Sigmoid colon (tissue), 7 donors: ENCODE data around the gene HMCN2. TPM values are rescaled to one million over a fixed set of nuclear protein-coding genes. Genes with fewer than 3 reads are reported as not detected.

Source experiments
- DNase-seq: peaks from one replicate; pipeline ENCODE4 v3.0.0-alpha.2; 2019
- H3K27ac ChIP-seq, 4 donors: fragments of 200-600 bp; sonication (generic); one replicate each; pipeline ENCODE4 v1.5.1; 2016 to 2019; ENCODE audit warnings: mild to moderate bottlenecking in 1 of 4
- H3K27me3 ChIP-seq, 3 donors: fragments of 200-600 bp; sonication (generic); one replicate each; pipeline ENCODE4 v1.5.1; 2019; ENCODE audit warnings: mild to moderate bottlenecking in 1 of 3
- H3K36me3 ChIP-seq, 4 donors: fragments of 200-600 bp; sonication (generic); one replicate each; pipeline ENCODE4 v1.5.1; 2016 to 2019
- H3K4me1 ChIP-seq, 4 donors: fragments of 200-600 bp; sonication (generic); one replicate each; pipeline ENCODE4 v1.5.1; 2017 to 2019
- H3K4me3 ChIP-seq, 4 donors: fragments of 200-600 bp; sonication (generic); one replicate each; pipeline ENCODE4 v1.5.1; 2017 to 2019; ENCODE audit warnings: mild to moderate bottlenecking in 2 of 4, moderate library complexity in 1 of 4
- H3K9me3 ChIP-seq, 4 donors: fragments of 200-600 bp in 3 of 4; sonication (generic) in 3 of 4; one replicate each; pipeline versions ENCODE4 v1.5.1 to v1.6.1; 2013 to 2019
- CTCF ChIP-seq, 4 experiments: fragments of 450-650 bp in 3 of 4; fragments of 200-600 bp in 1 of 4; IDR thresholded peaks; one replicate each; pipeline ENCODE4 v1.5.1; 2016 to 2019; ENCODE audit warnings: antibody characterized with exemption in 4 of 4, mild to moderate bottlenecking in 3 of 4, moderate library complexity in 2 of 4
- EP300 ChIP-seq, 4 donors: sonication (generic); formaldehyde crosslinking; IDR thresholded peaks; one replicate each; pipeline ENCODE4 v1.6.1; 2017; ENCODE audit warnings: antibody characterized with exemption in 4 of 4
- POLR2A ChIP-seq, 2 donors: fragments of 450-650 bp; IDR thresholded peaks; one replicate each; pipeline ENCODE4 v1.6.1; 2016; ENCODE audit warnings: antibody characterized with exemption in 2 of 2, mild to moderate bottlenecking in 2 of 2, moderate library complexity in 2 of 2
- POLR2AphosphoS5 ChIP-seq, 4 donors: sonication (generic); formaldehyde crosslinking; IDR thresholded peaks; one replicate each; pipeline ENCODE4 v1.6.1; 2017; ENCODE audit warnings: antibody characterized with exemption in 4 of 4
- WGBS, 2 donors: extraction: QIAGEN DNeasy Blood & Tissue Kit; methylation state at CpG; one replicate each; pipeline ENCODE4 v1.1.7; 2013; 5-methylcytosine and 5-hydroxymethylcytosine counted together
- intact Hi-C: fragments of 100-400 bp; cut with DNase I; formaldehyde crosslinking; loops from one replicate; pipeline ENCODE4 v1.15.1; 2023
- polyA plus RNA-seq, 3 donors: library from polyadenylated mRNA; stranded (reverse); fragments of 200-250 nt; gene quantifications; one replicate each; pipeline ENCODE4 v1.2.3, GENCODE V29; 2013
- total RNA-seq, 4 donors: library from RNA; depleted of rRNA; stranded (reverse); fragments of >200 nt; gene quantifications; one replicate each; pipeline ENCODE4 v1.1.0, GENCODE V29; 2016
- donor health status: healthy with polysubstance abuse.
- donor health status: Bipolar disorder and iron deficiency.
- donor health status: healthy.

HMCN2 gene
- total and polyA plus RNA-seq, 7 donors: 3.6 to 106 (median 13.2) TPM

- H3K9me3 ChIP-seq: no peaks in the 10 kb centered on the region
- peaks cover 0 to 24% (median 15%) of the 10 kb centered on the region in 4 donors for H3K4me1 ChIP-seq
- TF ChIP-seq POLR2A (IDR thresholded peaks at IDR 0.05) (no peak), POLR2AphosphoS5 (IDR thresholded peaks at IDR 0.05) (no peak), CTCF (IDR thresholded peaks at IDR 0.05) (no peak)
- intact Hi-C loops: no loop called here
- WGBS, 2 donors: 79% methylated on average over 4 of the region's 4 CpGs
- no peak for DNase-seq
- H3K27ac ChIP-seq: no peak overlapping the region
- H3K36me3 ChIP-seq: peaks cover 0 to 66% (median 13%) of the 10 kb centered on the region in 4 donors
- H3K27me3 ChIP-seq: no peaks in the 10 kb centered on the region
- H3K4me3 ChIP-seq: no peak overlapping the region
Measured at GRCh38 chr9:130409246-130409645, 143.7 kb downstream of the HMCN2 start.

GRCh38 chr9:130410443-130410842 is 144.9 kb downstream of the HMCN2 start:
- no peak for TF ChIP-seq POLR2AphosphoS5 (IDR thresholded peaks at IDR 0.05)
- TF ChIP-seq CTCF (IDR thresholded peaks at IDR 0.05): no peak
- TF ChIP-seq POLR2A (IDR thresholded peaks at IDR 0.05): no peak
- TF ChIP-seq EP300 (IDR thresholded peaks at IDR 0.05): no peak
- no peak for DNase-seq
- Histone ChIP-seq H3K9me3 (no peaks in the 10 kb centered on the region), H3K27ac (peak overlapping the region in 2 of 4 donors; percentile 47 to 64), H3K4me3 (no peak overlapping the region), H3K36me3 (peaks cover 0 to 54% (median 8%) of the 10 kb centered on the region in 4 donors), H3K4me1 (peaks cover 0 to 24% (median 15%) of the 10 kb centered on the region in 4 donors), H3K27me3 (no peaks in the 10 kb centered on the region)
- intact Hi-C loops: no loop called here
- WGBS, 2 donors: 24 to 76% methylated on average over 12 of the region's 12 CpGs

- H3K27me3 ChIP-seq: no peaks in the 10 kb centered on the region
- H3K36me3 ChIP-seq: peaks cover 0 to 46% (median 2%) of the 10 kb centered on the region in 4 donors
- WGBS, 2 donors: 17 to 50% methylated on average over 3 of the region's 3 CpGs
- H3K27ac ChIP-seq: peak overlapping the region in 2 of 4 donors; percentile 47 to 64
- H3K4me3 ChIP-seq: no peak overlapping the region
- H3K9me3 ChIP-seq: no peaks in the 10 kb centered on the region
- DNase-seq: no peak
- intact Hi-C loops: no loop called here
- TF ChIP-seq POLR2AphosphoS5 (IDR thresholded peaks at IDR 0.05) (peak in 1 of 4 donors; percentile 18), POLR2A (IDR thresholded peaks at IDR 0.05) (no peak)
- peaks cover 0 to 24% (median 15%) of the 10 kb centered on the region in 4 donors for H3K4me1 ChIP-seq
Measured at GRCh38 chr9:130411566-130411915, 146.0 kb downstream of the HMCN2 start.

- H3K36me3 ChIP-seq: peaks cover 0 to 38% (median 4%) of the 10 kb centered on the region in 4 donors
- no peak for TF ChIP-seq POLR2A (IDR thresholded peaks at IDR 0.05)
- TF ChIP-seq EP300 (IDR thresholded peaks at IDR 0.05): no peak
- TF ChIP-seq POLR2AphosphoS5 (IDR thresholded peaks at IDR 0.05): no peak
- TF ChIP-seq CTCF (IDR thresholded peaks at IDR 0.05): no peak
- intact Hi-C loops: no loop called here
- no peaks in the 10 kb centered on the region for H3K27me3 ChIP-seq
- peaks cover 0 to 24% (median 15%) of the 10 kb centered on the region in 4 donors for H3K4me1 ChIP-seq
- no peak overlapping the region for H3K4me3 ChIP-seq
- H3K27ac ChIP-seq: peak overlapping the region in 1 of 4 donors; percentile 8
- H3K9me3 ChIP-seq: no peaks in the 10 kb centered on the region
- DNase-seq: no peak
- 30 to 71% methylated on average over 12 of the region's 12 CpGs for whole genome bisulfite sequencing, 2 donors
Measured at GRCh38 chr9:130414081-130414731, 148.6 kb downstream of the HMCN2 start.

GRCh38 chr9:130414910-130415746 is 149.6 kb downstream of the HMCN2 start:
- H3K36me3 ChIP-seq: peaks cover 0 to 35% (median 6%) of the 10 kb centered on the region in 4 donors
- H3K9me3 ChIP-seq: no peaks in the 10 kb centered on the region
- DNase-seq: no peak
- WGBS, 2 donors: 58 to 75% methylated on average over 11 of the region's 11 CpGs
- H3K27ac ChIP-seq: peak overlapping the region in 1 of 4 donors; percentile 8
- TF ChIP-seq EP300 (IDR thresholded peaks at IDR 0.05) (no peak), POLR2AphosphoS5 (IDR thresholded peaks at IDR 0.05) (no peak), CTCF (IDR thresholded peaks at IDR 0.05) (no peak), POLR2A (IDR thresholded peaks at IDR 0.05) (no peak)
- intact Hi-C loops: no loop called here
- peaks cover 0 to 22% (median 15%) of the 10 kb centered on the region in 4 donors for H3K4me1 ChIP-seq
- no peaks in the 10 kb centered on the region for H3K27me3 ChIP-seq
- H3K4me3 ChIP-seq: no peak overlapping the region
